Activated CD8-positive, alpha-beta T cell treated with anti-CD3 and anti-CD28 coated beads for 36 hours (primary cell): ENCODE results near the gene CFAP54. TPM values are rescaled to one million over a fixed set of nuclear protein-coding genes. Genes with fewer than 3 reads are reported as not detected.
A peak's percentile ranks its signal among the peaks of the same experiment; 100 is the strongest.

ENCODE experiments used
- ATAC-seq: fragments of 200-7000 bp; cut with Tn5 transposase; one replicate; pipeline ENCODE4 v1.10.0; 2021; ENCODE audit warnings: mild to moderate bottlenecking, moderate library complexity
- CTCF ChIA-PET: fragments of 350-600 bp; sonication (Branson Sonifier 250); formaldehyde crosslinking; loops from one replicate; lab custom pipeline; 2021; ENCODE audit warnings: antibody characterized with exemption; lab: Charles Lee
- POLR2A ChIA-PET: fragments of 350-600 bp; sonication (Branson Sonifier 250); formaldehyde crosslinking; loops from one replicate; lab custom pipeline; 2021; ENCODE audit warnings: antibody characterized with exemption; lab: Charles Lee
- DNase-seq: peaks from one replicate; pipeline ENCODE4 v3.0.0-alpha.2; 2020
- H3K27ac Mint-ChIP-seq: one replicate; pipeline ENCODE4 v1.8.0; 2021; ENCODE audit warnings: mild to moderate bottlenecking, mixed read lengths
- H3K27me3 Mint-ChIP-seq: one replicate; pipeline ENCODE4 v1.8.0; 2021; ENCODE audit warnings: mixed read lengths
- H3K36me3 Mint-ChIP-seq: one replicate; pipeline ENCODE4 v1.8.0; 2021; ENCODE audit warnings: low read depth, mixed read lengths
- H3K4me1 Mint-ChIP-seq: one replicate; pipeline ENCODE4 v1.8.0; 2021; ENCODE audit warnings: low read depth, mixed read lengths
- H3K4me3 Mint-ChIP-seq: one replicate; pipeline ENCODE4 v1.8.0; 2021; ENCODE audit warnings: mild to moderate bottlenecking, moderate library complexity, mixed read lengths
- H3K9me3 Mint-ChIP-seq: one replicate; pipeline ENCODE4 v1.8.0; 2021; ENCODE audit warnings: mixed read lengths
- CTCF ChIP-seq: fragments of 200-600 bp; IDR thresholded peaks from one replicate; pipeline ENCODE4 v1.8.0; 2022; ENCODE audit warnings: antibody characterized with exemption, mild to moderate bottlenecking
- intact Hi-C: fragments of 100-400 bp; cut with micrococcal nuclease; formaldehyde crosslinking; loops from one replicate; pipeline ENCODE4 v1.10.0; 2022
- total RNA-seq, 2 experiments: library from RNA; stranded (reverse); gene quantifications; one replicate each; pipeline ENCODE4 v1.2.3, GENCODE V29; 2021

Gene CFAP54
- total RNA-seq, 2 experiments from 2014 or later = 0.38 to 0.45 TPM

GRCh38 chr12:96514328-96514727 is 25.0 kb downstream of the CFAP54 start:
- Mint-ChIP-seq H3K9me3 (no peaks in the 10 kb centered on the region), H3K4me3 (no peak overlapping the region), H3K36me3 (no peaks in the 10 kb centered on the region), H3K4me1 (peaks cover 15% of the 10 kb centered on the region), H3K27ac (no peak overlapping the region), H3K27me3 (no peaks in the 10 kb centered on the region)
- intact Hi-C loops = no loop called here
- ATAC-seq = no peak
- no peak for TF ChIP-seq CTCF
- DNase-seq = no peak
- ChIA-PET POLR2A (interaction anchor here (0.6 kb wide), 1 partner anchor 115 kb away, joined by 3 read pairs; no protein-coding TSS in a partner anchor), CTCF (interaction anchor here (1.2 to 2.7 kb wide), 6 partner anchors 12 to 453 kb away, joined by 3 to 14 read pairs (median 4); partner anchors contain the start of gene CFAP54)

- Mint-ChIP-seq H3K4me3 (peak overlapping the region; percentile 35), H3K27ac (peak overlapping the region; percentile 62), H3K36me3 (no peaks in the 10 kb centered on the region), H3K9me3 (no peaks in the 10 kb centered on the region), H3K27me3 (no peaks in the 10 kb centered on the region), H3K4me1 (peaks cover 15% of the 10 kb centered on the region)
- POLR2A ChIA-PET = interaction anchor here (0.6 to 2.1 kb wide), 7 partner anchors 14 to 469 kb away, joined by 3 to 15 read pairs (median 4); partner anchors contain the start of genes CDK17 and CFAP54
- CTCF ChIA-PET = interaction anchor here (0.6 to 4.2 kb wide), 55 partner anchors 8 to 598 kb away, joined by 3 to 38 read pairs (median 4); partner anchors contain the start of genes CDK17 and CFAP54
- intact Hi-C loops = loop anchor here (1.0 to 5.0 kb wide), 4 partner anchors 27 to 454 kb away; partner anchors contain the start of genes CDK17 and CFAP54
- TF ChIP-seq CTCF = peak; percentile 77
- ATAC-seq (peak; percentile 89), DNase-seq (peak; percentile 96)
These were observed 27.4 kb downstream of the CFAP54 start for GRCh38 chr12:96516472-96517430.

- no peak for TF ChIP-seq CTCF
- intact Hi-C loops = no loop called here
- Mint-ChIP-seq H3K27me3 (no peaks in the 10 kb centered on the region), H3K27ac (no peak overlapping the region), H3K4me3 (no peak overlapping the region), H3K36me3 (no peaks in the 10 kb centered on the region), H3K9me3 (no peaks in the 10 kb centered on the region), H3K4me1 (peaks cover 15% of the 10 kb centered on the region)
- DNase-seq (no peak), ATAC-seq (no peak)
- ChIA-PET CTCF (interaction anchor here (3.9 kb wide), 1 partner anchor 31 kb away, joined by 12 read pairs; the partner anchor contains the start of gene CFAP54), POLR2A (interaction anchor here (1.0 kb wide), 1 partner anchor 10 kb away, joined by 3 read pairs; no protein-coding TSS in a partner anchor)
These were observed 31.4 kb downstream of the CFAP54 start for GRCh38 chr12:96520767-96521166.

- Mint-ChIP-seq H3K4me1 (peaks cover 10% of the 10 kb centered on the region), H3K4me3 (no peak overlapping the region), H3K36me3 (no peaks in the 10 kb centered on the region), H3K27me3 (no peaks in the 10 kb centered on the region), H3K27ac (no peak overlapping the region), H3K9me3 (no peaks in the 10 kb centered on the region)
- ATAC-seq (no peak), DNase-seq (no peak)
- no peak for TF ChIP-seq CTCF
- intact Hi-C loops = no loop called here
- ChIA-PET CTCF (interaction anchor here (3.9 kb wide), 1 partner anchor 33 kb away, joined by 12 read pairs; the partner anchor contains the start of gene CFAP54), POLR2A (interaction anchor here (1.0 kb wide), 1 partner anchor 9 kb away, joined by 3 read pairs; no protein-coding TSS in a partner anchor)
These were observed 32.7 kb downstream of the CFAP54 start for GRCh38 chr12:96521895-96522682.
